Activated naive CD4-positive, alpha-beta T cell treated with anti-CD3 and anti-CD28 coated beads, Interleukin-2, amount 10 ng/mL, durations not matched to agents 7 days and 5 days (primary cell): ENCODE results near the gene ERMN.
"Not testable (repeated sequence)": the region's sequence is repeated elsewhere in the genome, so short reads cannot be mapped to it uniquely, and the experiment has no call there.

Experiments
- CTCF ChIA-PET: fragments of 350-600 bp; sonication (Branson Sonifier 250); formaldehyde crosslinking; loops from one replicate; lab custom pipeline; 2021; ENCODE audit warnings: antibody characterized with exemption; lab: Charles Lee
- DNase-seq: peaks from one replicate; pipeline ENCODE4 v3.0.0-alpha.2; 2020
- H3K27ac Mint-ChIP-seq: one replicate; pipeline ENCODE4 v1.8.0; 2021; ENCODE audit warnings: mild to moderate bottlenecking, moderate library complexity, mixed read lengths
- H3K27me3 Mint-ChIP-seq: one replicate; pipeline ENCODE4 v1.8.0; 2021; ENCODE audit warnings: mild to moderate bottlenecking, mixed read lengths
- H3K36me3 Mint-ChIP-seq: one replicate; pipeline ENCODE4 v1.8.0; 2021; ENCODE audit warnings: mixed read lengths
- H3K4me1 Mint-ChIP-seq: one replicate; pipeline ENCODE4 v1.8.0; 2021; ENCODE audit warnings: mixed read lengths
- H3K4me3 Mint-ChIP-seq: one replicate; pipeline ENCODE4 v1.8.0; 2021; ENCODE audit warnings: mild to moderate bottlenecking, moderate library complexity, mixed read lengths
- H3K9me3 Mint-ChIP-seq: one replicate; pipeline ENCODE4 v1.8.0; 2021; ENCODE audit warnings: mixed read lengths

ERMN gene

GRCh38 chr2:157341381-157341780, 15.8 kb upstream of the ERMN start:
- peaks cover 60% of the 10 kb centered on the region for H3K36me3 Mint-ChIP-seq

GRCh38 chr2:157339965-157340655, 14.5 kb upstream of the ERMN start:
- CTCF ChIA-PET = interaction anchor here (1.6 to 6.8 kb wide), 2 partner anchors 14 to 38 kb away, joined by 3 to 96 read pairs; partner anchors contain the start of gene ERMN
- no peak overlapping the region for H3K27ac Mint-ChIP-seq
- peaks cover 56% of the 10 kb centered on the region for H3K36me3 Mint-ChIP-seq
- H3K4me3 Mint-ChIP-seq = no peak overlapping the region
- H3K27me3 Mint-ChIP-seq = no peaks in the 10 kb centered on the region
- DNase-seq = no peak
- peaks cover 46% of the 10 kb centered on the region for H3K9me3 Mint-ChIP-seq
- peaks cover 15% of the 10 kb centered on the region for H3K4me1 Mint-ChIP-seq

More at GRCh38 chr2:157341381-157341780, 15.8 kb upstream of the ERMN start:
- H3K4me3 Mint-ChIP-seq, H3K27ac Mint-ChIP-seq, H3K27me3 Mint-ChIP-seq, DNase-seq, H3K4me1 Mint-ChIP-seq: not testable (repeated sequence)
- peaks cover 52% of the 10 kb centered on the region for H3K9me3 Mint-ChIP-seq
- CTCF ChIA-PET = interaction anchor here (1.6 kb wide), 1 partner anchor 39 kb away, joined by 3 read pairs; no protein-coding TSS in a partner anchor

DNA sequence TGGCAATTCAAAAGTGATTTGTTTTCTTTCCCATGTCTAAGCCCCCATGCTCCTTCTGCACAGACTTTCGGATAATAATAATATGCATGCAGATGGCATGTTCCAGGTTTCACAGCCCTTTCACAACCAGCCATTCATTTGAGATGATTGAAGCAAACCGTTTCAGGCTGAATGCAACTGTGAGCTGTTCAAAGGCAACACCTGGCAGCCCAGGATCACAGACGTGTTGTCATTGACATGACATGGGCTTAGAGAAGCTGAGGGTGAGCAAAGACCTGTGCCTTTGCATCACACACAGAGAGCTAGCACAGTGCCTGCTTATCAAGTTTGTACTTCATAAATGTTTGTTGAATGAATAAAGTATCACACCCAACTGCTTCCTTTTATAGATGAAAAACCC, 12.4 kb upstream of the ERMN start:
- Mint-ChIP-seq H3K4me1 (peaks cover 36% of the 10 kb centered on the region), H3K36me3 (peaks cover 40% of the 10 kb centered on the region), H3K4me3 (no peak overlapping the region), H3K9me3 (peaks cover 25% of the 10 kb centered on the region), H3K27me3 (no peaks in the 10 kb centered on the region), H3K27ac (no peak overlapping the region)
- DNase-seq = no peak
- CTCF ChIA-PET = interaction anchor here (1.1 to 6.8 kb wide), 6 partner anchors 9 to 155 kb away, joined by 3 to 96 read pairs (median 26); partner anchors contain the start of gene ERMN

DNA sequence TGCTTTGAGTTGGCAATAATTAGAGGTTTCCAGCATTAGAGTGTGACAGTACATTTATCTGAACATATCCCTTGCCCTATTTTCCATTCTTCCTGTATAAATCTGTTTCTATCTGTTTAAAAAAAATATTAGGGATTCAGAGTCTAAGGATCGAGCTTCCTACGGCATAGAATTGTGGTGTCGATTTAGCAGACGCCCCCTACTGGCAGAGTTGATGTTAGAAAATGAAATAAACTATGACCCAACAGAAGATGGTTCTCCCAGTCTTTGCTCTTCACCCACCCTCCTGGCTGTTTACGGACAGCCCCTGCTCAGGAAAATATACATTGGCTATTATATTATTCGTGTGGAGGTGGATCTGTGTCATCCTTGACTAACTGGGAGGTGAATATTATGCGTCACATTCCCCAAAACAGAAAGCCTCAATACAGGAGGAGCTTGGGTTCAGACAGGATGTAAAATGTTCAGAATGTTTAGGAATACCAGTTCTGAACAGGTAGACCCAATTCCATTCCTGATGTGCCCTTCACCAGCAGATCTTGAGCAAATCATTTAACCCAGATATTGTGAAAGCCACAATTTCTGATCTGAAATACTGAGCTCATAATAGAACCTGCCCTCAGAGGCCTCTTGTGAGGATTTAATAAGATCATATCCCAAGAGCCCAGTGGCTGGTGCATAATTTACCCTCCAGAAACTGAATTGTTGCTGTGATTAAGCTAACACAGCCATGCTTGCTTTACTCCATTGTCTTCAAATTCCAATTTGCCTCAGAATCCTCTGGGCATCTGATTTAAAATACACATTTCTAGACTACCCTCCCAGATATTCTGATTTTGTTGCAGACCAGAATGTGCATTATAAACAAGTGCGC, 10.8 kb upstream of the ERMN start:
- no peaks in the 10 kb centered on the region for H3K27me3 Mint-ChIP-seq
- H3K9me3 Mint-ChIP-seq = peaks cover 9% of the 10 kb centered on the region
- H3K27ac Mint-ChIP-seq = peak overlapping the region; percentile 39
- H3K4me3 Mint-ChIP-seq = peak overlapping the region; percentile 35
- H3K36me3 Mint-ChIP-seq = peaks cover 26% of the 10 kb centered on the region
- CTCF ChIA-PET = interaction anchor here (0.5 to 6.8 kb wide), 31 partner anchors 11 to 849 kb away, joined by 3 to 96 read pairs (median 5); partner anchors contain the start of gene ERMN
- DNase-seq = peak; percentile 52
- H3K4me1 Mint-ChIP-seq = peaks cover 52% of the 10 kb centered on the region

DNA sequence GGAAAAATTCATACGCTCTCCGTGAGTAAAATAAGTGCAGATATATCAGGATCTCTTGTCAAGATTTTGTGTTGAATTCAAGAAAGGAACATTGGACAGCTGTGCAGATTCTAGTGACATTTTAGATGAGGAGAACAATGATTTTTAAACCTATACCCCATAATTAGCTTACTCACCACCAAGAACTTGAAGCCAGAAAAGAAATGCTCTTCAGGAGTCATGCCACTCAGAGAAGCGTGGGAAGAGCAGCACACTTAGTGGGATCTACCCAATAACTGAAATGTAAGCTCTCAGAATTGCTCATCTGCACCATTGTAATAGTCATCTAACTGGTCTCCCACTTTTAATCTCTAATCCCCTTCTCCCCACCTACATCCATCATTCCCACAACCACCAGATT, 9.2 kb upstream of the ERMN start:
- H3K27me3 Mint-ChIP-seq = no peaks in the 10 kb centered on the region
- DNase-seq = no peak
- peak overlapping the region; percentile 8 for H3K4me3 Mint-ChIP-seq
- peaks cover 3% of the 10 kb centered on the region for H3K9me3 Mint-ChIP-seq
- CTCF ChIA-PET = interaction anchor here (0.5 to 6.8 kb wide), 16 partner anchors 9 to 678 kb away, joined by 3 to 96 read pairs (median 11); partner anchors contain the start of gene ERMN
- H3K4me1 Mint-ChIP-seq = peaks cover 68% of the 10 kb centered on the region
- H3K36me3 Mint-ChIP-seq = peaks cover 20% of the 10 kb centered on the region
- H3K27ac Mint-ChIP-seq = no peak overlapping the region

GRCh38 chr2:157334335-157334734, 8.7 kb upstream of the ERMN start:
- Mint-ChIP-seq H3K36me3 (peaks cover 18% of the 10 kb centered on the region), H3K27ac (peak overlapping the region; percentile 43), H3K4me3 (peak overlapping the region; percentile 12), H3K9me3 (peaks cover 3% of the 10 kb centered on the region), H3K4me1 (peaks cover 71% of the 10 kb centered on the region), H3K27me3 (no peaks in the 10 kb centered on the region)
- no peak for DNase-seq
- CTCF ChIA-PET = interaction anchor here (0.5 to 6.8 kb wide), 12 partner anchors 9 to 678 kb away, joined by 3 to 96 read pairs (median 14); partner anchors contain the start of gene ERMN

GRCh38 chr2:157333304-157334047, 7.9 kb upstream of the ERMN start:
- Mint-ChIP-seq H3K9me3 (no peaks in the 10 kb centered on the region), H3K27ac (no peak overlapping the region), H3K4me1 (peaks cover 78% of the 10 kb centered on the region), H3K27me3 (no peaks in the 10 kb centered on the region), H3K4me3 (no peak overlapping the region), H3K36me3 (peaks cover 16% of the 10 kb centered on the region)
- no peak for DNase-seq
- CTCF ChIA-PET = interaction anchor here (0.9 to 5.0 kb wide), 5 partner anchors 10 to 164 kb away, joined by 3 to 43 read pairs (median 4); no protein-coding TSS in a partner anchor

- peaks cover 72% of the 10 kb centered on the region for H3K4me1 Mint-ChIP-seq
- no peaks in the 10 kb centered on the region for H3K9me3 Mint-ChIP-seq
- no peak overlapping the region for H3K27ac Mint-ChIP-seq
- no peaks in the 10 kb centered on the region for H3K27me3 Mint-ChIP-seq
- H3K4me3 Mint-ChIP-seq = no peak overlapping the region
- CTCF ChIA-PET = interaction anchor here (0.9 to 9.8 kb wide), 7 partner anchors 8 to 267 kb away, joined by 3 to 112 read pairs (median 4); partner anchors contain the start of gene CYTIP
- peaks cover 14% of the 10 kb centered on the region for H3K36me3 Mint-ChIP-seq
- DNase-seq = no peak
These were observed 3.9 kb upstream of the ERMN start for GRCh38 chr2:157329524-157329923.

GRCh38 chr2:157327621-157328500, 2.2 kb upstream of the ERMN start:
- H3K9me3 Mint-ChIP-seq = no peaks in the 10 kb centered on the region
- peak overlapping the region; percentile 40 for H3K27ac Mint-ChIP-seq
- CTCF ChIA-PET = interaction anchor here (0.5 to 9.8 kb wide), 45 partner anchors 10 to 683 kb away, joined by 3 to 112 read pairs (median 5); partner anchors contain the start of genes ACVR1C and CYTIP
- peak overlapping the region; percentile 45 for H3K4me3 Mint-ChIP-seq
- no peaks in the 10 kb centered on the region for H3K27me3 Mint-ChIP-seq
- H3K36me3 Mint-ChIP-seq = peaks cover 14% of the 10 kb centered on the region
- peak; percentile 92 for DNase-seq
- H3K4me1 Mint-ChIP-seq = peaks cover 55% of the 10 kb centered on the region

DNA sequence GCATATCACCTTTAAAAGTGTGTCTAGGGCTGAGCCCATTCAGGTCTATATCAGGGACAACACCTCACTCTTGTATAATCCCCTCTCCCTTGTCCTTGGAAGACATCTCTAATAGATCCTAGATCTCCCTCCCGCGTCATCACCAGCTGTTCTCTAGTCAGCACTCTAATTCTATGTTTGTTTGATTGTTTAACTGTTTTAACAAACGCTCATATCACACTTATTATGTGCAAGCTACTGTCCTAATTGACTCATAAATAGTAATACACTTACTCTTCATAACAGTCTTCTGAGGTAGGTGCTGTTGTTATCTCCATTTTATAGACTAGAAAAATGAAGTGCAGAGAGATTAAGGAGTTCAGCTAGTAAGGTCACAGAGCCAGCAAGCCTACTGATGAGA, 1.6 kb upstream of the ERMN start:
- H3K4me3 Mint-ChIP-seq = peak overlapping the region; percentile 45
- no peaks in the 10 kb centered on the region for H3K27me3 Mint-ChIP-seq
- no peaks in the 10 kb centered on the region for H3K9me3 Mint-ChIP-seq
- H3K36me3 Mint-ChIP-seq = peaks cover 17% of the 10 kb centered on the region
- CTCF ChIA-PET = interaction anchor here (0.5 to 9.8 kb wide), 40 partner anchors 10 to 684 kb away, joined by 3 to 112 read pairs (median 6); partner anchors contain the start of genes ACVR1C and CYTIP
- DNase-seq = no peak
- no peak overlapping the region for H3K27ac Mint-ChIP-seq
- H3K4me1 Mint-ChIP-seq = peaks cover 54% of the 10 kb centered on the region

GRCh38 chr2:157326698-157327097, 1.1 kb upstream of the ERMN start:
- peaks cover 18% of the 10 kb centered on the region for H3K36me3 Mint-ChIP-seq

DNA sequence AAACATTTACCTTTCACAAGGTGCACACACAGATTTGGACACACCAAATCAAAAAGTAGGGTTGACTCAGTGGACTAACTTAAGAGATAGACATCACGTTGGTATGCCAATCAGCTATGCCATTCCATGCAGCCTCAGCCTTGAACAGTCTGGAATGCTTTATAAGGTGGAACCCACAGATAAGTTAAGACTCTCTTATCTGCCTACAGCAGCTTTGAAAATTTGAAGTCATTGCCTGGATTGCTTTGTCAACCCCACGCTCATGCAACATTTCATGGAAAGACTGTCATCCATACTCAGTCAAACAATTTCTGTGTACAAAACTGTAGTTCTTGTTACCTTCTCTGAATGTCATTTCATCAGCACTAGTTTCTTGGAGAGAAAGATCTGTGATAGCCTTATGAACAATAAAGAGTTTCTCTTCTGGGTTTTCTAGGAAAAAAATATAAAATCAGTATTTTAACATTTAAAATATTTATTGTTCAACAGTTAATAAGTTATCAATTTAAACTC, 1.2 kb downstream of the ERMN start:
- Mint-ChIP-seq H3K4me1 (peaks cover 28% of the 10 kb centered on the region), H3K27ac (no peak overlapping the region), H3K9me3 (no peaks in the 10 kb centered on the region), H3K4me3 (no peak overlapping the region), H3K36me3 (peaks cover 30% of the 10 kb centered on the region), H3K27me3 (no peaks in the 10 kb centered on the region)
- no peak for DNase-seq
- CTCF ChIA-PET = interaction anchor here (7.4 to 9.8 kb wide), 2 partner anchors 13 to 21 kb away, joined by 96 to 112 read pairs; no protein-coding TSS in a partner anchor

More at GRCh38 chr2:157326698-157327097, 1.1 kb upstream of the ERMN start:
- H3K4me3 Mint-ChIP-seq = no peak overlapping the region
- H3K9me3 Mint-ChIP-seq = no peaks in the 10 kb centered on the region
- no peak for DNase-seq
- CTCF ChIA-PET = interaction anchor here (0.8 to 9.8 kb wide), 26 partner anchors 9 to 684 kb away, joined by 3 to 112 read pairs (median 8); partner anchors contain the start of gene CYTIP
- no peak overlapping the region for H3K27ac Mint-ChIP-seq
- H3K4me1 Mint-ChIP-seq = peaks cover 50% of the 10 kb centered on the region
- no peaks in the 10 kb centered on the region for H3K27me3 Mint-ChIP-seq
